K562 (cell line): ENCODE data around the gene UQCRH. TPM values are rescaled to one million over a fixed set of nuclear protein-coding genes. Genes with fewer than 3 reads are reported as not detected.
A peak's percentile ranks its signal among the peaks of the same experiment; 100 is the strongest.

ENCODE experiments used
- MAX ChIP-seq: sonication (generic); formaldehyde crosslinking; IDR thresholded peaks from 2 replicates; pipeline ENCODE4 v1.9.0; 2022; ENCODE audit warnings: mild to moderate bottlenecking, missing genetic modification reagents
- MGA ChIP-seq: fragments of 450-650 bp; IDR thresholded peaks from 2 replicates; pipeline ENCODE4 v1.6.1; 2016; ENCODE audit warnings: mild to moderate bottlenecking, moderate library complexity
- POLR2G ChIP-seq: fragments of 200-400 bp; formaldehyde crosslinking; IDR thresholded peaks from 2 replicates; pipeline ENCODE4 v1.6.1; 2017; ENCODE audit warnings: low read depth, mild to moderate bottlenecking, antibody characterized with exemption, low read length, moderate library complexity
- PTTG1 ChIP-seq: fragments of 450-650 bp; IDR thresholded peaks from 2 replicates; pipeline ENCODE4 v1.6.1; 2016; ENCODE audit warnings: low read depth, mild to moderate bottlenecking, missing genetic modification characterization, missing compliant biosample characterization
- RBM22 ChIP-seq: fragments of 200-400 bp; formaldehyde crosslinking; IDR thresholded peaks from 2 replicates; pipeline ENCODE4 v1.6.1; 2018; ENCODE audit warnings: low read length, low read depth; ENCODE audit not compliant: poor library complexity, severe bottlenecking
- SUPT5H ChIP-seq: fragments of 450-650 bp; IDR thresholded peaks from 2 replicates; pipeline ENCODE4 v1.6.1; 2016
- TAF7 ChIP-seq: fragments of 450-650 bp; IDR thresholded peaks from 2 replicates; pipeline ENCODE4 v1.6.1; 2016; ENCODE audit warnings: missing genetic modification characterization, missing compliant biosample characterization
- ZBTB33 ChIP-seq: sonication (generic); formaldehyde crosslinking; IDR thresholded peaks from 2 replicates; pipeline ENCODE4 v1.8.1; 2023; ENCODE audit warnings: mild to moderate bottlenecking, missing genetic modification reagents
- polyA plus RNA-seq, 8 experiments: library from polyadenylated mRNA; depleted of rRNA in 4 of 8; stranded (reverse) in 5 of 8; unstranded in 3 of 8; fragments of >200 nt; fragmentation: Nextera tagmentation in 2 of 8; fragmentation: Illumina TruSeq in 1 of 8; extraction: Ambion mirVana in 2 of 8; extraction: Trizol in 1 of 8; gene quantifications; 2 replicates each; pipeline versions ENCODE4 v1.2.1 to v1.2.3, GENCODE V29; 2011 to 2014; ENCODE audit warnings: inconsistent platforms in 1 of 8, missing spikeins in 1 of 8
- total RNA-seq, 7 experiments: library from RNA; depleted of rRNA in 6 of 7; stranded (reverse); fragments of >200 nt in 6 of 7; fragmentation: Illumina TruSeq in 2 of 7; extraction: Trizol in 2 of 7; gene quantifications; 2 replicates each; pipeline versions ENCODE4 v1.2.1 to v1.2.3, GENCODE V29; 2011 to 2021; ENCODE audit warnings: low replicate concordance in 1 of 7

Gene UQCRH
- total and polyA plus RNA-seq, 9 of the 15 experiments (the other 6 are each of a cell fraction or from before 2014, with no cell fraction given), result 1,267 to 5,184 (median 2,410) TPM

- TF ChIP-seq ZBTB33 (peak; percentile 76; the same call in 1 of the 2 replicates), MAX (peak; percentile 41; the same call in 1 of the 2 replicates), MGA (no peak), PTTG1 (no peak), TAF7 (tag) (no peak), POLR2G (peak; percentile 79), RBM22 (peak; percentile 77), SUPT5H (peak; percentile 59; the same call in 1 of the 2 replicates)
Measured at GRCh38 chr1:46278807-46279206, 24.7 kb upstream of the UQCRH start (continued).
